CD8-positive, alpha-beta memory T cell (primary cell): ENCODE results near the gene PCDHB15. TPM values are rescaled to one million over a fixed set of nuclear protein-coding genes. Genes with fewer than 3 reads are reported as not detected.

Experiments
- CTCF ChIA-PET: fragments of 350-600 bp; sonication (Branson Sonifier 250); formaldehyde crosslinking; loops from one replicate; lab custom pipeline; 2021; ENCODE audit warnings: antibody characterized with exemption; lab: Charles Lee
- POLR2A ChIA-PET: fragments of 350-600 bp; sonication (Branson Sonifier 250); formaldehyde crosslinking; loops from one replicate; lab custom pipeline; 2021; ENCODE audit warnings: antibody characterized with exemption; lab: Charles Lee
- DNase-seq, 5 donors: peaks; one replicate each; pipeline versions ENCODE4 v3.0.0 to v3.0.0-alpha.2; 2020 to 2022; ENCODE audit warnings: mixed read lengths in 1 of 5
- H3K27ac ChIP-seq: one replicate; pipeline ENCODE4 v1.7.0; 2013; ENCODE audit warnings: low read depth, mild to moderate bottlenecking, low read length, moderate library complexity
- H3K27me3 ChIP-seq: 2 replicates; pipeline ENCODE4 v1.7.0; 2013; ENCODE audit warnings: low read length, mild to moderate bottlenecking; ENCODE audit not compliant: insufficient read depth, poor library complexity, severe bottlenecking
- H3K36me3 ChIP-seq: 2 replicates; pipeline ENCODE4 v1.7.0; 2013; ENCODE audit warnings: mild to moderate bottlenecking, low read length, moderate library complexity; ENCODE audit not compliant: insufficient read depth
- H3K4me1 ChIP-seq: 2 replicates; pipeline ENCODE4 v1.7.0; 2013; ENCODE audit warnings: mild to moderate bottlenecking, low read length, moderate library complexity; ENCODE audit not compliant: insufficient read depth
- H3K4me3 ChIP-seq: 2 replicates; pipeline ENCODE4 v1.7.0; 2013; ENCODE audit warnings: mild to moderate bottlenecking, low read length
- H3K9me3 ChIP-seq: 2 replicates; pipeline ENCODE4 v1.7.0; 2013; ENCODE audit warnings: mild to moderate bottlenecking, low read length
- H3K27ac Mint-ChIP-seq, 8 donors: one replicate each; pipeline ENCODE4 v1.8.0; 2020 to 2021; ENCODE audit warnings: mixed read lengths in 8 of 8, mild to moderate bottlenecking in 6 of 8, inconsistent platforms in 3 of 8, moderate library complexity in 3 of 8
- H3K27me3 Mint-ChIP-seq, 2 donors: one replicate each; pipeline ENCODE4 v1.8.0; 2020 to 2021; ENCODE audit warnings: mixed read lengths in 2 of 2, mild to moderate bottlenecking in 1 of 2, moderate library complexity in 1 of 2
- H3K36me3 Mint-ChIP-seq, 3 donors: one replicate each; pipeline ENCODE4 v1.8.0; 2020 to 2021; ENCODE audit warnings: mixed read lengths in 3 of 3, inconsistent platforms in 1 of 3, mild to moderate bottlenecking in 1 of 3
- H3K4me1 Mint-ChIP-seq, 3 donors: one replicate each; pipeline ENCODE4 v1.8.0; 2020 to 2021; ENCODE audit warnings: mixed read lengths in 3 of 3, inconsistent platforms in 1 of 3, mild to moderate bottlenecking in 1 of 3
- H3K4me3 Mint-ChIP-seq, 7 donors: one replicate each; pipeline ENCODE4 v1.8.0; 2020 to 2021; ENCODE audit warnings: mixed read lengths in 7 of 7, mild to moderate bottlenecking in 6 of 7, moderate library complexity in 4 of 7, inconsistent platforms in 2 of 7
- H3K9me3 Mint-ChIP-seq, 5 donors: one replicate each; pipeline ENCODE4 v1.8.0; 2020 to 2022; ENCODE audit warnings: mixed read lengths in 5 of 5, mild to moderate bottlenecking in 3 of 5, moderate library complexity in 2 of 5, inconsistent platforms in 1 of 5
- polyA plus RNA-seq: library from polyadenylated mRNA; unstranded; fragments of 300-500 nt; fragmentation: Illumina TruSeq; gene quantifications from one replicate; pipeline ENCODE4 v1.2.3, GENCODE V29; 2021
- total RNA-seq, 2 experiments: library from RNA; stranded (reverse); gene quantifications; one replicate each; pipeline ENCODE4 v1.2.3, GENCODE V29; 2021

The PCDHB15 gene
- total and polyA plus RNA-seq, 3 experiments from 2014 or later, result not detected

DNA sequence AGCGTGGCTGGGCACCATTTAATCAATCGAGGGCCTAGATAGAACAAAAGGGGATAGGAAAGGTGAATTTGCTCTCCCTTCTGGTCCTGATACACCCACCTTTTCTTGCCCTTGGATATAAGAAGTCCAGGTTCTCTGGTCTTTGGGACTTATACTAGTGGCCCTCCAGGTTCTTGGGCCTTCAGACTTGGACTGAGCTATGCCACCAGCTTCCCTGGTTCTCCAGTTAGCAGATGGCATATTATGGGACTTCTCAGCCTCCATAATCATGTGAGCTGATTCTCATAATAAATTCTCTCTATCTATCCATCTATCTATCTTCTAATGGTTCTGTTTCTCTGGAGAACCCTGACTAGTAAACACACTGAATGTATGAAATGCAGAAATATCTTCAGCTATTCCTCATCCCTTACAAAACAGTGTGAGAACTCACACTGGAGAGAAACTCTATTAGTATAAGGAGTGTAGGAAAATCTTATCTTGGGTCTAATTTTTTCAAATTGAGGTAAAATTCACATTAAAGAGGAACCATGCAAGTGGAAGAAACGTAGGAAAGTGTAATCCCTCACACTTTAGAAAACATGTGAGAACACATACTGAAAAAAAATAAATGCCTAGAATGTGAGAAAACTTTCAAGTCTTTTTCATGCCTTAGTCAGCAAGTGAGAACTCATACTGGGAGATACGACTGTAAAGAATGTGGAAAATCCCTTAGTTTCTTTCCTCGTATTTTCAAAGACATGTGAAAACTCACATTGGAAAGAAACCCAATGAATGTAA lies 15.5 kb downstream of the PCDHB15 start:
- no peaks in the 10 kb centered on the region for H3K36me3 ChIP-seq
- Mint-ChIP-seq H3K36me3 (peaks cover 4 to 33% (median 33%) of the 10 kb centered on the region in 3 donors), H3K27ac (no peak overlapping the region), H3K9me3 (peaks cover 71 to 98% (median 91%) of the 10 kb centered on the region in 5 donors), H3K4me1 (no peaks in the 10 kb centered on the region), H3K4me3 (no peak overlapping the region), H3K27me3 (no peaks in the 10 kb centered on the region)
- no peaks in the 10 kb centered on the region for H3K27me3 ChIP-seq
- no peak overlapping the region for H3K4me3 ChIP-seq
- H3K4me1 ChIP-seq, result no peaks in the 10 kb centered on the region
- peaks cover 48% of the 10 kb centered on the region for H3K9me3 ChIP-seq
- no peak overlapping the region for H3K27ac ChIP-seq
- POLR2A ChIA-PET, result no interaction called here
- CTCF ChIA-PET, result interaction anchor here (1.4 kb wide), 1 partner anchor 10 kb away, joined by 3 read pairs; no protein-coding TSS in a partner anchor
- no peak for DNase-seq

DNA sequence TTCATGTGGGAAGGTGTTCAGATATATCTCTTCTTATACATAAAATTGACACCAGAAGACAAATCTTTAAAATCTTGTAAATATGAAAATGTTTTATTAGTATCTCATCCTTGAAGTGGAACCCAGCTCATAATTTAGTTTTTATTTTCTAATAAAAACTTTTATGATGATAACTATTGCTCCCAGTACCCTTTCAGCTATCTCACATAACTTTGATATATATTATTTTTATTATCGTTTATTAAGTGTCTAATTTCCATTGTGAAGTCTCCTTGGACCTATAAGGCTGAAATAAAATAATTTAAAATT lies 16.0 kb downstream of the PCDHB15 start:
- H3K9me3 Mint-ChIP-seq, result peaks cover 71 to 98% (median 91%) of the 10 kb centered on the region in 5 donors
- Histone ChIP-seq H3K36me3 (no peaks in the 10 kb centered on the region), H3K27ac (no peak overlapping the region), H3K9me3 (peaks cover 49% of the 10 kb centered on the region), H3K4me1 (no peaks in the 10 kb centered on the region), H3K27me3 (no peaks in the 10 kb centered on the region), H3K4me3 (no peak overlapping the region)
- H3K27me3 Mint-ChIP-seq, result no peaks in the 10 kb centered on the region
- peaks cover 6 to 36% (median 34%) of the 10 kb centered on the region in 3 donors for H3K36me3 Mint-ChIP-seq
- DNase-seq, result no peak
- ChIA-PET POLR2A (no interaction called here), CTCF (interaction anchor here (1.4 kb wide), 1 partner anchor 9 kb away, joined by 3 read pairs; no protein-coding TSS in a partner anchor)
- H3K4me3 Mint-ChIP-seq, result no peak overlapping the region
- H3K27ac Mint-ChIP-seq, result no peak overlapping the region
- H3K4me1 Mint-ChIP-seq, result no peaks in the 10 kb centered on the region

DNA sequence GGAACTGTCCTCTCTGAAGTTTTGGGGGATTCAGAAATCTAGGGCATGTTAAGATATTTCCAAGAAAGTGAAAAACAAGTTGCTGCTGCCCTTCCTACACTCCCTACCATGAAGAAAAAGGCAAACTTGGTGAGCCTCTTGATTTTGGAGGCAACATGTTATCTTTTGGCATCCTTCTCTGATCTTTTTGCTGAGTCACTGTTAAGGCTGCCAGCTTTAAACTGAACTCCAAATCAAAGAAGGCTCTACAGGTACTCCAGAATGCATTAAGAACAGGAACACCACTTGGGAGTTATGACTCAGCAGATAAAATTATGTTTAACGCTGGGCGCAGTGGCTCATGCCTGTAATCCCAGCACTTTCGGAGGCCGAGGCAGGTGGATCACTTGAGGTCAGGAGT lies 24.0 kb downstream of the PCDHB15 start:
- no peak for DNase-seq
- H3K27ac ChIP-seq, result no peak overlapping the region
- no peaks in the 10 kb centered on the region for H3K27me3 ChIP-seq
- H3K36me3 ChIP-seq, result no peaks in the 10 kb centered on the region
- Mint-ChIP-seq H3K36me3 (peaks cover 6 to 46% (median 28%) of the 10 kb centered on the region in 3 donors), H3K4me3 (no peak overlapping the region), H3K27me3 (no peaks in the 10 kb centered on the region), H3K27ac (no peak overlapping the region), H3K4me1 (no peaks in the 10 kb centered on the region), H3K9me3 (peaks cover 67 to 92% (median 84%) of the 10 kb centered on the region in 5 donors)
- no peaks in the 10 kb centered on the region for H3K4me1 ChIP-seq
- no peak overlapping the region for H3K4me3 ChIP-seq
- peaks cover 36% of the 10 kb centered on the region for H3K9me3 ChIP-seq
- ChIA-PET CTCF (no interaction called here), POLR2A (no interaction called here)

DNA sequence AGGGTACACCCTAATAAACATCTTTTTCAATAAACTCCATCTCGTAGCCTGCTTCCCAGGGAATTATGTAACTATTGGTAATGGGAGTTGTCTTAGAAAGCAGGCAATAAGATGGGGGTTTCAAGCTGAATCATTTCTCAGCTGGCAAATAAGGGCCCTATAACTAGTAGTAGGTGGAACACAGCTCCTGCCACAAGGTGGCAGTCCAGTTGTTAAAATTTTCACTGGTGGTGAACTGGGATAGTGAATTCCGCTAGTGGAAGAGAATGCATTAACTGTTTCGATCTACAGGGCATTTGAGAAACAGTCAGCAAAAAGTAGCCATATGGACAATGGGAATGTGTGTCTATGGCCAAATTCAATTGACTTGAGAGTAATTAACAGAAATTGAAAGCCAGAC lies 27.7 kb downstream of the PCDHB15 start:
- H3K9me3 Mint-ChIP-seq, result peaks cover 61 to 89% (median 80%) of the 10 kb centered on the region in 5 donors
- ChIA-PET CTCF (interaction anchor here (0.5 kb wide), 1 partner anchor 448 kb away, joined by 3 read pairs; no protein-coding TSS in a partner anchor), POLR2A (no interaction called here)
- no peaks in the 10 kb centered on the region for H3K27me3 Mint-ChIP-seq
- Histone ChIP-seq H3K27me3 (no peaks in the 10 kb centered on the region), H3K27ac (no peak overlapping the region), H3K36me3 (no peaks in the 10 kb centered on the region), H3K4me1 (no peaks in the 10 kb centered on the region), H3K9me3 (peaks cover 23% of the 10 kb centered on the region), H3K4me3 (no peak overlapping the region)
- H3K27ac Mint-ChIP-seq, result no peak overlapping the region
- peaks cover 7 to 29% (median 21%) of the 10 kb centered on the region in 3 donors for H3K36me3 Mint-ChIP-seq
- DNase-seq, result no peak
- no peaks in the 10 kb centered on the region for H3K4me1 Mint-ChIP-seq
- no peak overlapping the region for H3K4me3 Mint-ChIP-seq

DNA sequence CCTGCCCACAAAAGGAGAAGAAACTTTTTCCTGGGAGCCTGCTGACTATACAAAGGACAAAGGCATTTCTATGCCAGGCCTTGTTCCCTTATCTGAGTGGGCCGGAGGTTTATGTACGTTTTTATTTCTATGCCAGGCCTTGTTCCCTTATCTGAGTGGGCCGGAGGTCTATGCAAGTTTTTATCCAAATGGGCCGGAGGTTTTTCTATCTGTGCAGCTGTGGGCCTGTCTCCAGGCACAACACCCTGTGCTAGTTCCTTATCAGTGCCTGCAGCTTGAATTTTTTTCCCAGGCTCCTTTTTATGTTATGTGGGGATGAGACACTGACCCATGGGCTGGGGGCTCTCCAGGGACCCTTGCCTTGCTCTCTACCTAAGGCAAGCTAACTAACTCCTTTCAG lies 53.2 kb downstream of the PCDHB15 start:
- CTCF ChIA-PET, result no interaction called here
- H3K4me1 ChIP-seq, result no peaks in the 10 kb centered on the region
- H3K27me3 ChIP-seq, result no peaks in the 10 kb centered on the region
- peaks cover 29% of the 10 kb centered on the region for H3K9me3 ChIP-seq
- peaks cover 14 to 61% (median 44%) of the 10 kb centered on the region in 3 donors for H3K36me3 Mint-ChIP-seq
- no peaks in the 10 kb centered on the region for H3K36me3 ChIP-seq
- no peak overlapping the region for H3K4me3 ChIP-seq
- no peak overlapping the region for H3K4me3 Mint-ChIP-seq
- no peak overlapping the region for H3K27ac ChIP-seq
- no peaks in the 10 kb centered on the region for H3K4me1 Mint-ChIP-seq
- no peaks in the 10 kb centered on the region for H3K27me3 Mint-ChIP-seq
- POLR2A ChIA-PET, result no interaction called here
- no peak overlapping the region for H3K27ac Mint-ChIP-seq
- H3K9me3 Mint-ChIP-seq, result peaks cover 49 to 95% (median 80%) of the 10 kb centered on the region in 5 donors
- no peak for DNase-seq

Other genes starting within 250 kb of the PCDHB15 start
Only the 30 nearest of the 39 such genes appear.
- gene PCDHB2, start 150.8 kb upstream of the PCDHB15 start, total RNA-seq, result not detected
- gene PCDHB2, start 150.8 kb upstream of the PCDHB15 start, polyA plus RNA-seq, result not detected
- gene PCDHB3, start 144.9 kb upstream of the PCDHB15 start, total RNA-seq, result not detected
- gene PCDHB3, start 144.9 kb upstream of the PCDHB15 start, polyA plus RNA-seq, result not detected
- not detected for gene PCDHB4, start 123.6 kb upstream of the PCDHB15 start, total RNA-seq
- not detected for gene PCDHB4, start 123.6 kb upstream of the PCDHB15 start, polyA plus RNA-seq
- gene PCDHB5, start 110.2 kb upstream of the PCDHB15 start, total RNA-seq, result not detected
- not detected for gene PCDHB5, start 110.2 kb upstream of the PCDHB15 start, polyA plus RNA-seq
- gene PCDHB6, start 95.3 kb upstream of the PCDHB15 start, total RNA-seq, result not detected
- gene PCDHB6, start 95.3 kb upstream of the PCDHB15 start, polyA plus RNA-seq, result not detected
- not detected for gene PCDHB7, start 72.8 kb upstream of the PCDHB15 start, total RNA-seq
- gene PCDHB7, start 72.8 kb upstream of the PCDHB15 start, polyA plus RNA-seq, result not detected
- gene PCDHB8, start 67.6 kb upstream of the PCDHB15 start, total RNA-seq, result not detected
- not detected for gene PCDHB8, start 67.6 kb upstream of the PCDHB15 start, polyA plus RNA-seq
- not detected for gene PCDHB16, start 63.0 kb upstream of the PCDHB15 start, total RNA-seq
- gene PCDHB16, start 63.0 kb upstream of the PCDHB15 start, polyA plus RNA-seq, result not detected
- gene PCDHB9, start 58.2 kb upstream of the PCDHB15 start, total RNA-seq, result not detected
- gene PCDHB9, start 58.2 kb upstream of the PCDHB15 start, polyA plus RNA-seq, result not detected
- not detected for gene PCDHB10, start 53.0 kb upstream of the PCDHB15 start, total RNA-seq
- gene PCDHB10, start 53.0 kb upstream of the PCDHB15 start, polyA plus RNA-seq, result not detected
- gene PCDHB11, start 45.8 kb upstream of the PCDHB15 start, total RNA-seq, result not detected
- not detected for gene PCDHB11, start 45.8 kb upstream of the PCDHB15 start, polyA plus RNA-seq
- gene PCDHB12, start 36.7 kb upstream of the PCDHB15 start, total RNA-seq, result not detected
- gene PCDHB12, start 36.7 kb upstream of the PCDHB15 start, polyA plus RNA-seq, result not detected
- gene PCDHB13, start 31.5 kb upstream of the PCDHB15 start, total RNA-seq, result under 1 TPM in 1 of 2 experiments, not detected in 1; 0.04 TPM
- not detected for gene PCDHB13, start 31.5 kb upstream of the PCDHB15 start, polyA plus RNA-seq
- gene PCDHB14, start 22.1 kb upstream of the PCDHB15 start, total RNA-seq, result under 1 TPM in 1 of 2 experiments, not detected in 1; 0.09 TPM
- gene PCDHB14, start 22.1 kb upstream of the PCDHB15 start, polyA plus RNA-seq, result not detected
- gene SLC25A2, start 58.7 kb downstream of the PCDHB15 start, total RNA-seq, result under 1 TPM; 0.31 to 0.35 TPM
- not detected for gene SLC25A2, start 58.7 kb downstream of the PCDHB15 start, polyA plus RNA-seq
- gene TAF7, start 75.4 kb downstream of the PCDHB15 start, total RNA-seq, result 10 to 100 TPM; 70.9 to 72.2 TPM
- 196 TPM for gene TAF7, start 75.4 kb downstream of the PCDHB15 start, polyA plus RNA-seq
- gene PCDHGA1, start 85.1 kb downstream of the PCDHB15 start, total RNA-seq, result under 1 TPM; 0.07 to 0.09 TPM
- gene PCDHGA1, start 85.1 kb downstream of the PCDHB15 start, polyA plus RNA-seq, result not detected
- gene PCDHGA2, start 93.4 kb downstream of the PCDHB15 start, total RNA-seq, result under 1 TPM in 1 of 2 experiments, not detected in 1; 0.07 TPM
- not detected for gene PCDHGA2, start 93.4 kb downstream of the PCDHB15 start, polyA plus RNA-seq
- not detected for gene PCDHGA3, start 98.4 kb downstream of the PCDHB15 start, total RNA-seq
- gene PCDHGA3, start 98.4 kb downstream of the PCDHB15 start, polyA plus RNA-seq, result not detected
- not detected for gene PCDHGB1, start 104.7 kb downstream of the PCDHB15 start, total RNA-seq
- not detected for gene PCDHGB1, start 104.7 kb downstream of the PCDHB15 start, polyA plus RNA-seq
- under 1 TPM; 0.09 to 0.16 TPM for gene PCDHGA4, start 109.6 kb downstream of the PCDHB15 start, total RNA-seq
- gene PCDHGA4, start 109.6 kb downstream of the PCDHB15 start, polyA plus RNA-seq, result not detected
- under 1 TPM; 0.33 to 0.40 TPM for gene PCDHGB2, start 114.6 kb downstream of the PCDHB15 start, total RNA-seq
- 0.09 TPM for gene PCDHGB2, start 114.6 kb downstream of the PCDHB15 start, polyA plus RNA-seq
- under 1 TPM; 0.09 to 0.11 TPM for gene PCDHGA5, start 118.8 kb downstream of the PCDHB15 start, total RNA-seq
- not detected for gene PCDHGA5, start 118.8 kb downstream of the PCDHB15 start, polyA plus RNA-seq
- gene PCDHGB3, start 124.8 kb downstream of the PCDHB15 start, total RNA-seq, result under 1 TPM; 0.18 to 0.28 TPM
- gene PCDHGB3, start 124.8 kb downstream of the PCDHB15 start, polyA plus RNA-seq, result not detected
- under 1 TPM; 0.15 to 0.22 TPM for gene PCDHGA6, start 128.5 kb downstream of the PCDHB15 start, total RNA-seq
- gene PCDHGA6, start 128.5 kb downstream of the PCDHB15 start, polyA plus RNA-seq, result 0.06 TPM
- gene PCDHGA7, start 137.3 kb downstream of the PCDHB15 start, total RNA-seq, result under 1 TPM in 1 of 2 experiments, not detected in 1; 0.09 TPM
- not detected for gene PCDHGA7, start 137.3 kb downstream of the PCDHB15 start, polyA plus RNA-seq
- under 1 TPM in 1 of 2 experiments, not detected in 1; 0.13 TPM for gene PCDHGB4, start 142.3 kb downstream of the PCDHB15 start, total RNA-seq
- 0.08 TPM for gene PCDHGB4, start 142.3 kb downstream of the PCDHB15 start, polyA plus RNA-seq
- under 1 TPM in 1 of 2 experiments, not detected in 1; 0.04 TPM for gene PCDHGA8, start 147.2 kb downstream of the PCDHB15 start, total RNA-seq
- gene PCDHGA8, start 147.2 kb downstream of the PCDHB15 start, polyA plus RNA-seq, result not detected
- under 1 TPM; 0.22 to 0.27 TPM for gene PCDHGB5, start 152.6 kb downstream of the PCDHB15 start, total RNA-seq
- 0.14 TPM for gene PCDHGB5, start 152.6 kb downstream of the PCDHB15 start, polyA plus RNA-seq
- under 1 TPM in 1 of 2 experiments, not detected in 1; 0.09 TPM for gene PCDHGA9, start 157.4 kb downstream of the PCDHB15 start, total RNA-seq
- not detected for gene PCDHGA9, start 157.4 kb downstream of the PCDHB15 start, polyA plus RNA-seq